ENCODE measurements around the gene TECTB. TPM values are rescaled to one million over a fixed set of nuclear protein-coding genes. Genes with fewer than 3 reads are reported as not detected.

The TECTB gene
- total RNA-seq, 1 donor from 2014 or later = not detected

- no peak for TF ChIP-seq CTCF (IDR thresholded peaks at IDR 0.05; ENCODE audit: insufficient read depth, low read length, severe bottlenecking)
- H3K4me3 ChIP-seq (ENCODE audit: low read depth, low read length) = no peak overlapping the region
- H3K27me3 ChIP-seq (ENCODE audit: control insufficient read depth, insufficient read depth, low read length) = no peaks in the 10 kb centered on the region
- no peak for FAIRE-seq
- H3K36me3 ChIP-seq (ENCODE audit: control insufficient read depth, insufficient read depth, low read length) = no peaks in the 10 kb centered on the region
- DNase-seq (ENCODE audit: low read depth) = no peak
Measured at GRCh38 chr10:112330162-112330561, 47.0 kb downstream of the TECTB start.

- DNase-seq (ENCODE audit: low read depth) = no peak
- no peak for TF ChIP-seq CTCF (IDR thresholded peaks at IDR 0.05; ENCODE audit: insufficient read depth, low read length, severe bottlenecking)
- H3K27me3 ChIP-seq (ENCODE audit: control insufficient read depth, insufficient read depth, low read length) = no peaks in the 10 kb centered on the region
- H3K4me3 ChIP-seq (ENCODE audit: low read depth, low read length) = no peak overlapping the region
- no peak for FAIRE-seq
- H3K36me3 ChIP-seq (ENCODE audit: control insufficient read depth, insufficient read depth, low read length) = no peaks in the 10 kb centered on the region
Measured at GRCh38 chr10:112330607-112331160, 47.5 kb downstream of the TECTB start.

- no peak for TF ChIP-seq CTCF (IDR thresholded peaks at IDR 0.05; ENCODE audit: insufficient read depth, low read length, severe bottlenecking)
- DNase-seq (ENCODE audit: low read depth) = no peak
- Histone ChIP-seq H3K36me3 (ENCODE audit: control insufficient read depth, insufficient read depth, low read length) (no peaks in the 10 kb centered on the region), H3K4me3 (ENCODE audit: low read depth, low read length) (no peak overlapping the region), H3K27me3 (ENCODE audit: control insufficient read depth, insufficient read depth, low read length) (no peaks in the 10 kb centered on the region)
- FAIRE-seq = no peak
Measured at GRCh38 chr10:112332022-112332421, 48.8 kb downstream of the TECTB start.

GRCh38 chr10:112332509-112333228, 49.5 kb downstream of the TECTB start:
- FAIRE-seq = no peak
- no peak for DNase-seq (ENCODE audit: low read depth)
- no peaks in the 10 kb centered on the region for H3K27me3 ChIP-seq (ENCODE audit: control insufficient read depth, insufficient read depth, low read length)
- no peak overlapping the region for H3K4me3 ChIP-seq (ENCODE audit: low read depth, low read length)
- no peak for TF ChIP-seq CTCF (IDR thresholded peaks at IDR 0.05; ENCODE audit: insufficient read depth, low read length, severe bottlenecking)
- no peaks in the 10 kb centered on the region for H3K36me3 ChIP-seq (ENCODE audit: control insufficient read depth, insufficient read depth, low read length)

- TF ChIP-seq CTCF (IDR thresholded peaks at IDR 0.05; ENCODE audit: insufficient read depth, low read length, severe bottlenecking) = no peak
- H3K36me3 ChIP-seq (ENCODE audit: control insufficient read depth, insufficient read depth, low read length) = no peaks in the 10 kb centered on the region
- no peak overlapping the region for H3K4me3 ChIP-seq (ENCODE audit: low read depth, low read length)
- no peaks in the 10 kb centered on the region for H3K27me3 ChIP-seq (ENCODE audit: control insufficient read depth, insufficient read depth, low read length)
- DNase-seq (ENCODE audit: low read depth) (no peak), FAIRE-seq (no peak)
Measured at GRCh38 chr10:112333452-112333851, 50.3 kb downstream of the TECTB start.
